ENCODE measurements around the gene ZNHIT2. TPM values are rescaled to one million over a fixed set of nuclear protein-coding genes. Genes with fewer than 3 reads are reported as not detected.
"Not testable (repeated sequence)": the region's sequence is repeated elsewhere in the genome, so short reads cannot be mapped to it uniquely, and the experiment has no call there.

The ZNHIT2 gene
- total RNA-seq, 1 donor from 2014 or later = 9.5 TPM

DNA sequence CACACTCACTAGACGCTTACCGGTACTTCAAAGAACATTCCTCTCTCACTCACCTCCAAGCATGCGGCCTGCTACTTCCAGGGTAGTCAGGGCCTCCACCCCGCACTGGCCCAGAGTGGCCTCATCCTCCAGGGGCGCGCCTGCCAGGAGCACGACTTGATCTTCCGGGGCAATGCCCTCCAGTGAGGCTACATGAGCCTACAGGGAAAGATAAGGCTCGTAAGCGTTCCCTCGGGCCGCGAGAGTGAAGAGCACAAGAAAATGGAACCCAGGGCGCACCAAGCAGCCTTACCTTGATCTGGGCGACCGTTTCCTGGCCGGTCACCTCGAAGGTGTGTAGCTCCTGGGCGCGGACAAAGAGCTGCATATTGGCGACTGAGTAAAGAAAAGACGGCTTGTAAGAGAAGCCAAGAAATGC lies 4.0 kb upstream of the ZNHIT2 start:
- DNase-seq (no peak), ATAC-seq (no peak)
- H3K36me3 ChIP-seq = peaks cover 60% of the 10 kb centered on the region
- intact Hi-C loops (cut with DNase I) = no loop called here
- no peaks in the 10 kb centered on the region for H3K27me3 ChIP-seq (ENCODE audit: low read depth)
- peak overlapping the region; percentile 95 for H3K27ac ChIP-seq
- peaks cover 37% of the 10 kb centered on the region for H3K4me1 ChIP-seq
- H3K4me3 ChIP-seq = peak overlapping the region; percentile 84
- H3K9me3 ChIP-seq = no peaks in the 10 kb centered on the region
- TF ChIP-seq, protein P1, sequence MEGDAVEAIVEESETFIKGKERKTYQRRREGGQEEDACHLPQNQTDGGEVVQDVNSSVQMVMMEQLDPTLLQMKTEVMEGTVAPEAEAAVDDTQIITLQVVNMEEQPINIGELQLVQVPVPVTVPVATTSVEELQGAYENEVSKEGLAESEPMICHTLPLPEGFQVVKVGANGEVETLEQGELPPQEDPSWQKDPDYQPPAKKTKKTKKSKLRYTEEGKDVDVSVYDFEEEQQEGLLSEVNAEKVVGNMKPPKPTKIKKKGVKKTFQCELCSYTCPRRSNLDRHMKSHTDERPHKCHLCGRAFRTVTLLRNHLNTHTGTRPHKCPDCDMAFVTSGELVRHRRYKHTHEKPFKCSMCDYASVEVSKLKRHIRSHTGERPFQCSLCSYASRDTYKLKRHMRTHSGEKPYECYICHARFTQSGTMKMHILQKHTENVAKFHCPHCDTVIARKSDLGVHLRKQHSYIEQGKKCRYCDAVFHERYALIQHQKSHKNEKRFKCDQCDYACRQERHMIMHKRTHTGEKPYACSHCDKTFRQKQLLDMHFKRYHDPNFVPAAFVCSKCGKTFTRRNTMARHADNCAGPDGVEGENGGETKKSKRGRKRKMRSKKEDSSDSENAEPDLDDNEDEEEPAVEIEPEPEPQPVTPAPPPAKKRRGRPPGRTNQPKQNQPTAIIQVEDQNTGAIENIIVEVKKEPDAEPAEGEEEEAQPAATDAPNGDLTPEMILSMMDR (IDR thresholded peaks at IDR 0.05) = no peak

DNA sequence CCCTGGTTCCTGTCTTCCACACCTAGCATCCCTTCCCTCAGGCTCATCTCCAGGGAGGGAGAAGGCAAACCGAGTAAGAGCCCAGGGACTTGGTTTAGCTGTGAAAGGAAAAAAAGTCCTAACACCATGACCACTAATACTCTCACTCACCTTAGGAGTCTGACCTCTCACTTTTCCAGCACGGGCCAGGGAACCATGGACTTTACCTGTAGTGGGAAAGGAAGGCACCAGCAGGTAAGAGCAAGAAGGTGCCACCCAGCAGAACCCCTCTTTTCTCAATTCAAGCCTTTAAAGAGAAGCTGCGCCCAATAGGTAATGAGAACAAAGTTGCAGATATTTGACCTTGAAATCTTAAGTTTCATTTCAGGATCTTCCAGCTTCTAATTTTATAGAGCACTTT lies 3.3 kb upstream of the ZNHIT2 start:
- DNase-seq = no peak
- peak overlapping the region; percentile 84 for H3K4me3 ChIP-seq
- TF ChIP-seq, protein P1 (IDR thresholded peaks at IDR 0.05) = no peak
- peaks cover 60% of the 10 kb centered on the region for H3K36me3 ChIP-seq
- intact Hi-C loops (cut with DNase I) = no loop called here
- H3K9me3 ChIP-seq = no peaks in the 10 kb centered on the region
- H3K27me3 ChIP-seq (ENCODE audit: low read depth) = no peaks in the 10 kb centered on the region
- H3K27ac ChIP-seq = peak overlapping the region; percentile 95
- ATAC-seq = no peak
- peaks cover 43% of the 10 kb centered on the region for H3K4me1 ChIP-seq

DNA sequence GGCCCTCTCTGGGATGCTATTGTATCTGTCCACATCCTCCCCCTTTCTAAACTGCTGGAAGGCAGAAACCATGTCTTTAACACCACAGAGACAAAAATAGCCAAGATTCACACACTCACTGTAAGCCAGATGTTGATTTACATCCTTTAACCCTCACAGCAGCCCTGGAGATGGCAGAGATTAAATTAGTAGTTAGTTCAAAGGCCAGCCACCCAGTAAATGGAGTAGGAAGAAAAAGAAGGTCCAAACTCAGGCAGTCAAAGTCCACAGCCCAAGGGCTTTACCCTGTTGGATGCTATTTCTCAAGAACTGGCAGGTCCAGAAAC lies 2.1 kb upstream of the ZNHIT2 start:
- Histone ChIP-seq H3K27me3 (ENCODE audit: low read depth) (no peaks in the 10 kb centered on the region), H3K36me3 (peaks cover 56% of the 10 kb centered on the region), H3K9me3 (no peaks in the 10 kb centered on the region), H3K27ac (no peak overlapping the region), H3K4me3 (no peak overlapping the region), H3K4me1 (peaks cover 45% of the 10 kb centered on the region)
- ATAC-seq (no peak), DNase-seq (no peak)
- intact Hi-C loops (cut with DNase I) = no loop called here
- TF ChIP-seq, protein P1 (IDR thresholded peaks at IDR 0.05) = no peak

- H3K4me1 ChIP-seq = peaks cover 45% of the 10 kb centered on the region
- H3K27ac ChIP-seq; ATAC-seq; H3K9me3 ChIP-seq; intact Hi-C loops (cut with DNase I); H3K27me3 ChIP-seq (ENCODE audit: low read depth); H3K4me3 ChIP-seq: not testable (repeated sequence)
- DNase-seq = peak; percentile 20
- H3K36me3 ChIP-seq = peaks cover 51% of the 10 kb centered on the region
Measured at GRCh38 chr11:65118891-65119669, 1.6 kb upstream of the ZNHIT2 start.

DNA sequence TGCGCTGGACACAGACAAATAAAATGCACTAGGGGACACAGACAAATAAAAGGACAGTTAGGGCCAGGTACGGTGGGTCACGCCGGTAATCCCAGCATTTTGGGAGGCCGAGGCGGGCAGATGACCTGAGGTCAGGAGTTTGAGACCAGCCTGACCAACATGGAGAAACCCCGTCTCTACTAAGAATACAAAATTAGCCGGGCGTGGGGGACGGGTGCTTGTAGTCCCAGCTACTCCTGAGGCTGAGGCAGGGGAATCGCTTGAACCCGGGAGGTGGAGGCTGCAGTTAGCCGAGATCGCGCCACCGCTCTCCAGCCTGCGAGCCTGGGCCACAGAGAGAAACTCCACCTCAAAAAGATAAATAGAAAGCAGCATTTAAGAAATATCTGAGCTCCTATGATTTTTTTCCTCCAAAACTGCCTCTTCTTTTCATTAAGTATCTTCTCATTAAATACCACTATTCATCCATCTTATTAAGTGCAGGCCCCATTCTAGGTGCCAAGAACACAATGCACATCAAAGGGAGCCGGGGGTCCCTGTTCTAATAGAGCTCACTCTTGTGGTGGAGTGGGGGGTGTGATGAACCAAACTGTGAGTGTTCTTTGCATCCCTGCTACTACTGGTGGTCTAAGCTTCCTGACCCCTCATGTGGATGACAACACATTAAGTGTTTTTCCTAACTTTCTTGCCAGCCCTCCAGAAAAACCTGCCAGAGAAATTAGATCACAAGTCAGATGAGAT lies 766 bp upstream of the ZNHIT2 start:
- Histone ChIP-seq H3K4me1 (peaks cover 49% of the 10 kb centered on the region), H3K36me3 (peaks cover 50% of the 10 kb centered on the region), H3K9me3 (no peaks in the 10 kb centered on the region), H3K27me3 (ENCODE audit: low read depth) (no peaks in the 10 kb centered on the region), H3K4me3 (no peak overlapping the region), H3K27ac (peak overlapping the region; percentile 54)
- DNase-seq (no peak), ATAC-seq (no peak)
- intact Hi-C loops (cut with DNase I) = no loop called here
- TF ChIP-seq, protein P1 (IDR thresholded peaks at IDR 0.05) = no peak

Data from lower lobe of right lung (tissue), 2 donors.